ENCODE data around the gene LMNA. TPM values are rescaled to one million over a fixed set of nuclear protein-coding genes. Genes with fewer than 3 reads are reported as not detected.

LMNA gene
- total RNA-seq, 6 donors from 2014 or later = 156 to 1,281 (median 388) TPM

- ATAC-seq (ENCODE audit: low FRiP score in 2 of 2) (no peak), DNase-seq (no peak)
- TF ChIP-seq POLR2AphosphoS5 (IDR thresholded peaks at IDR 0.05) (no peak), POLR2A (IDR thresholded peaks at IDR 0.05) (no peak), CTCF (IDR thresholded peaks at IDR 0.05) (no peak), EP300 (IDR thresholded peaks at IDR 0.05) (no peak)
- H3K9me3 ChIP-seq = no peaks in the 10 kb centered on the region
- H3K27ac ChIP-seq = no peak overlapping the region
- WGBS, 2 donors = 60 to 61% methylated on average over 3 of the region's 3 CpGs
- H3K4me1 ChIP-seq = peaks cover 7 to 37% (median 26%) of the 10 kb centered on the region in 4 donors
- no peaks in the 10 kb centered on the region for H3K27me3 ChIP-seq
- H3K36me3 ChIP-seq = peaks cover 0 to 6% (median 0%) of the 10 kb centered on the region in 4 donors
- no peak overlapping the region for H3K4me3 ChIP-seq
These were observed 43.0 kb downstream of the LMNA start for GRCh38 chr1:156157506-156157905.

GRCh38 chr1:156157966-156158365 is 43.5 kb downstream of the LMNA start:
- ATAC-seq (ENCODE audit: low FRiP score in 2 of 2) (no peak), DNase-seq (no peak)
- peaks cover 0 to 6% (median 0%) of the 10 kb centered on the region in 4 donors for H3K36me3 ChIP-seq
- TF ChIP-seq EP300 (IDR thresholded peaks at IDR 0.05) (no peak), POLR2A (IDR thresholded peaks at IDR 0.05) (no peak), POLR2AphosphoS5 (IDR thresholded peaks at IDR 0.05) (no peak), CTCF (IDR thresholded peaks at IDR 0.05) (no peak)
- 83 to 91% methylated on average over 5 of the region's 5 CpGs for WGBS, 2 donors
- H3K27ac ChIP-seq = no peak overlapping the region
- H3K9me3 ChIP-seq = no peaks in the 10 kb centered on the region
- peaks cover 7 to 37% (median 23%) of the 10 kb centered on the region in 4 donors for H3K4me1 ChIP-seq
- no peak overlapping the region for H3K4me3 ChIP-seq
- H3K27me3 ChIP-seq = no peaks in the 10 kb centered on the region

GRCh38 chr1:156160000-156160742 is 45.7 kb downstream of the LMNA start:
- Histone ChIP-seq H3K9me3 (no peaks in the 10 kb centered on the region), H3K4me1 (peaks cover 7 to 23% (median 15%) of the 10 kb centered on the region in 4 donors), H3K27me3 (no peaks in the 10 kb centered on the region), H3K4me3 (peak overlapping the region in 3 of 4 donors; percentile 35 to 50 (median 50)), H3K36me3 (peaks cover 0 to 10% (median 0%) of the 10 kb centered on the region in 4 donors), H3K27ac (peak overlapping the region; percentile 8 to 79 (median 72))
- TF ChIP-seq POLR2AphosphoS5 (IDR thresholded peaks at IDR 0.05) (peak in 1 of 2 donors; percentile 7), POLR2A (IDR thresholded peaks at IDR 0.05) (no peak)
- WGBS, 2 donors = 51 to 75% methylated on average over 13 of the region's 13 CpGs
- ATAC-seq (ENCODE audit: low FRiP score in 2 of 2) = no peak
- DNase-seq = no peak

- Histone ChIP-seq H3K9me3 (no peaks in the 10 kb centered on the region), H3K27me3 (no peaks in the 10 kb centered on the region), H3K4me1 (peaks cover 7 to 23% (median 16%) of the 10 kb centered on the region in 4 donors), H3K27ac (peak overlapping the region; percentile 8 to 79 (median 72)), H3K4me3 (peak overlapping the region in 3 of 4 donors; percentile 35 to 50 (median 50)), H3K36me3 (peaks cover 0 to 10% (median 0%) of the 10 kb centered on the region in 4 donors)
- TF ChIP-seq EP300 (IDR thresholded peaks at IDR 0.05) (no peak), POLR2AphosphoS5 (IDR thresholded peaks at IDR 0.05) (peak in 1 of 2 donors; percentile 11)
- DNase-seq = peak; percentile 76 to 92
- WGBS, 2 donors = 9 to 22% methylated on average over 12 to 15 of the region's 22 CpGs
- peak in 1 of 2 donors; percentile 75 for ATAC-seq (ENCODE audit: low FRiP score in 2 of 2)
These were observed 46.2 kb downstream of the LMNA start for GRCh38 chr1:156160743-156161171.

GRCh38 chr1:156162430-156163037 is 48.0 kb downstream of the LMNA start:
- peak; percentile 7 to 81 for ATAC-seq (ENCODE audit: low FRiP score in 2 of 2)
- Histone ChIP-seq H3K9me3 (no peaks in the 10 kb centered on the region), H3K27me3 (no peaks in the 10 kb centered on the region), H3K27ac (peak overlapping the region in 3 of 4 donors; percentile 12 to 79 (median 71)), H3K4me1 (peaks cover 7 to 23% (median 16%) of the 10 kb centered on the region in 4 donors), H3K36me3 (peaks cover 0 to 10% (median 2%) of the 10 kb centered on the region in 4 donors), H3K4me3 (no peak overlapping the region)
- TF ChIP-seq POLR2AphosphoS5 (IDR thresholded peaks at IDR 0.05) (no peak), EP300 (IDR thresholded peaks at IDR 0.05) (no peak), CTCF (IDR thresholded peaks at IDR 0.05) (no peak), POLR2A (IDR thresholded peaks at IDR 0.05) (no peak)
- WGBS, 2 donors = 63 to 75% methylated on average over 5 of the region's 5 CpGs
- peak in 1 of 2 donors; percentile 80 for DNase-seq
